ENCODE results near the gene ATP2B2. TPM values are rescaled to one million over a fixed set of nuclear protein-coding genes. Genes with fewer than 3 reads are reported as not detected.
A peak's percentile ranks its signal among the peaks of the same experiment; 100 is the strongest.

The ATP2B2 gene
- total and polyA plus RNA-seq, 2 of the 8 experiments (the other 6 are each of a cell fraction or from before 2014, with no cell fraction given): 0.14 to 1.2 TPM

DNA sequence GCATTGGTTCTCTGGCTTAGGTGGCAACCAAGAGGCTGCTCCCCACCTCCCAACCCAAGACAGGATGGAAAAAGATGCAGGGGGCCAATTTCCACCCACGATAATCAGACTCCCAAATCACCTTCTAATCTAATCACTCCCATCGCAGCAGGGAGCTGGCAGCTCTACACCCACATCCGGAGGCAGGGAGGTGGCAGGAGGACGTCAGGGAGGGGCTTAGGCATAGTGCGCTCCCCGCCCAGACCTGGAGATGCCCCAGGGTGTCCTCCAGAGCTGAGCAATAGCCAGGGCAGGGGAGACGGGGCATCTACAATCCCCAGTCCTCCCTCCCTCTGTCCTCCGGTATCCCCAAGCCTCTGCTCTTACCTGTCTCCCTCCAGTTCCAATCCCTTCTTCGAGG, 114.0 kb downstream of the ATP2B2 start:
- POLR2A ChIA-PET (ENCODE audit: partially characterized antibody): no interaction called here
- Histone ChIP-seq H2BK12ac (ENCODE audit: low read depth, low read length) (peak overlapping the region; percentile 50; the same call in 1 of the 2 replicates), H3K36me3 (ENCODE audit: control insufficient read depth in 2 of 4, insufficient read depth in 4 of 4, low read length in 3 of 4) (no peaks in the 10 kb centered on the region), H3K27ac (ENCODE audit: low read depth, low read length) (no peak overlapping the region), H2BK120ac (replicated peaks; ENCODE audit: low read depth, low read length) (no peak overlapping the region), H3K4ac (replicated peaks; ENCODE audit: insufficient read length, low read depth, low read length) (no peak overlapping the region), H3K23ac (ENCODE audit: insufficient read length) (no peak overlapping the region), H2BK5ac (ENCODE audit: low read depth, low read length) (no peak overlapping the region), H4K91ac (replicated peaks; ENCODE audit: insufficient read length, low read length) (no peak overlapping the region), H2BK15ac (ENCODE audit: low read length) (0 out of 2 replicates have a peak overlapping the region, but pooled peaks have one; percentile 61), H3K4me3 (ENCODE audit: extremely low read depth in 1 of 4, insufficient read depth in 2 of 4, low read depth in 3 of 4, low read length in 4 of 4) (no peak overlapping the region), H4K5ac (ENCODE audit: insufficient read length, low read depth, low read length) (no peak overlapping the region), H3K14ac (ENCODE audit: insufficient read length) (no peak overlapping the region), H3K4me2 (ENCODE audit: insufficient read depth in 1 of 2, low read depth in 2 of 2, low read length in 2 of 2) (no peak overlapping the region), H3K79me2 (ENCODE audit: control insufficient read depth in 1 of 2, insufficient read depth in 2 of 2, low read length in 2 of 2) (no peaks in the 10 kb centered on the region), H3K79me1 (ENCODE audit: low read depth, low read length) (no peaks in the 10 kb centered on the region), H3K9me3 (ENCODE audit: insufficient read depth in 2 of 2, low read depth in 1 of 2, low read length in 1 of 2) (peaks cover 29 to 30% of the 10 kb centered on the region in 2 experiments), H2AK5ac (ENCODE audit: low read depth, low read length) (no peak overlapping the region), H3K4me1 (replicated peaks in 1 of 4; ENCODE audit: control insufficient read depth in 3 of 4, insufficient read depth in 4 of 4, low read length in 3 of 4) (peaks cover 6 to 22% (median 14%) of the 10 kb centered on the region in 4 experiments), H3K56ac (replicated peaks; ENCODE audit: insufficient read length, low read depth, low read length) (no peak overlapping the region), H2AFZ (ENCODE audit: low read length) (no peak overlapping the region), H2BK20ac (ENCODE audit: low read length) (no peak overlapping the region; the same call in 1 of the 2 replicates), H3K9ac (replicated peaks in 1 of 4; ENCODE audit: extremely low read depth in 1 of 4, low read depth in 3 of 4, low read length in 3 of 4) (no peak overlapping the region), H3K18ac (ENCODE audit: extremely low read depth, low read length) (no peak overlapping the region), H3K27me3 (replicated peaks in 1 of 4; ENCODE audit: control insufficient read depth in 3 of 4, extremely low read depth in 1 of 4, insufficient read depth in 3 of 4, low read length in 3 of 4) (no peaks in the 10 kb centered on the region), H4K8ac (ENCODE audit: extremely low read depth, insufficient read depth, low read length) (no peak overlapping the region), H4K20me1 (replicated peaks in 1 of 2; ENCODE audit: control insufficient read depth in 1 of 2, insufficient read depth in 2 of 2, low read length in 2 of 2) (no peaks in the 10 kb centered on the region), H3K23me2 (ENCODE audit: low read depth, low read length) (no peaks in the 10 kb centered on the region)
- TF ChIP-seq, protein P1, sequence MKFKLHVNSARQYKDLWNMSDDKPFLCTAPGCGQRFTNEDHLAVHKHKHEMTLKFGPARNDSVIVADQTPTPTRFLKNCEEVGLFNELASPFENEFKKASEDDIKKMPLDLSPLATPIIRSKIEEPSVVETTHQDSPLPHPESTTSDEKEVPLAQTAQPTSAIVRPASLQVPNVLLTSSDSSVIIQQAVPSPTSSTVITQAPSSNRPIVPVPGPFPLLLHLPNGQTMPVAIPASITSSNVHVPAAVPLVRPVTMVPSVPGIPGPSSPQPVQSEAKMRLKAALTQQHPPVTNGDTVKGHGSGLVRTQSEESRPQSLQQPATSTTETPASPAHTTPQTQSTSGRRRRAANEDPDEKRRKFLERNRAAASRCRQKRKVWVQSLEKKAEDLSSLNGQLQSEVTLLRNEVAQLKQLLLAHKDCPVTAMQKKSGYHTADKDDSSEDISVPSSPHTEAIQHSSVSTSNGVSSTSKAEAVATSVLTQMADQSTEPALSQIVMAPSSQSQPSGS (IDR thresholded peaks at IDR 0.05; ENCODE audit: low read length): no peak
- TF ChIP-seq BRCA1 (IDR thresholded peaks at IDR 0.05; ENCODE audit: low read depth, low read length): no peak
- TF ChIP-seq, protein P2, sequence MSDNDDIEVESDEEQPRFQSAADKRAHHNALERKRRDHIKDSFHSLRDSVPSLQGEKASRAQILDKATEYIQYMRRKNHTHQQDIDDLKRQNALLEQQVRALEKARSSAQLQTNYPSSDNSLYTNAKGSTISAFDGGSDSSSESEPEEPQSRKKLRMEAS (IDR thresholded peaks at IDR 0.05): no peak
- no peak for DNase-seq (ENCODE audit: low read depth in 1 of 2, low spot score in 2 of 2)
- FAIRE-seq: no peak
- CTCF ChIA-PET (ENCODE audit: partially characterized antibody): interaction anchor here (0.6 to 2.6 kb wide), 6 partner anchors 9 to 368 kb away, joined by 3 to 6 read pairs (median 4); no protein-coding TSS in a partner anchor
- 90% methylated on average over 9 of the region's 9 CpGs; no CpG with 5 or more reads in 1 of the 2 experiments for WGBS, 2 experiments (ENCODE audit: extremely low coverage in 1 of 2, insufficient coverage in 1 of 2, insufficient read length in 1 of 2, insufficient replicate concordance in 2 of 2, low coverage in 1 of 2, low lambda C conversion rate in 2 of 2, missing lambda C conversion rate in 1 of 2)

Data from H1 (cell line).